H9 (cell line): Measurements from ENCODE around the gene GJB4. TPM values are rescaled to one million over a fixed set of nuclear protein-coding genes. Genes with fewer than 3 reads are reported as not detected.

ENCODE experiments used
- DNase-seq: peaks from one replicate; pipeline ENCODE4 v3.0.0-alpha.2; 2017
- H2AFZ ChIP-seq: one replicate; pipeline ENCODE4 v1.6.1; 2013; ENCODE audit warnings: mild to moderate bottlenecking, low read length, control low read depth, moderate library complexity
- H2AK5ac ChIP-seq: 2 replicates; pipeline ENCODE4 v1.6.1; 2013; ENCODE audit warnings: low read length, control low read depth, mixed read lengths; ENCODE audit not compliant: insufficient read length
- H2BK120ac ChIP-seq: one replicate; pipeline ENCODE4 v1.6.1; 2013; ENCODE audit warnings: low read depth, mild to moderate bottlenecking, low read length, control low read depth, inconsistent platforms; ENCODE audit not compliant: poor library complexity, severe bottlenecking
- H2BK12ac ChIP-seq: 2 replicates; pipeline ENCODE4 v1.6.1; 2013; ENCODE audit warnings: low read length, control low read depth, mixed read lengths, low read depth; ENCODE audit not compliant: insufficient read length
- H2BK15ac ChIP-seq: 2 replicates; pipeline ENCODE4 v1.6.1; 2013; ENCODE audit warnings: low read depth, low read length, control low read depth
- H2BK20ac ChIP-seq: one replicate; pipeline ENCODE4 v1.6.1; 2013; ENCODE audit warnings: low read depth, mild to moderate bottlenecking, low read length, control low read depth, inconsistent platforms; ENCODE audit not compliant: poor library complexity, severe bottlenecking
- H2BK5ac ChIP-seq: 2 replicates; pipeline ENCODE4 v1.6.1; 2013; ENCODE audit warnings: low read length, control low read depth, mixed read lengths; ENCODE audit not compliant: insufficient read length
- H3K14ac ChIP-seq: 2 replicates; pipeline ENCODE4 v1.6.1; 2013; ENCODE audit warnings: low read length, control low read depth; ENCODE audit not compliant: insufficient read depth
- H3K18ac ChIP-seq: 2 replicates; pipeline ENCODE4 v1.6.1; 2013; ENCODE audit warnings: low read depth, mild to moderate bottlenecking, mixed read lengths, low read length, control low read depth; ENCODE audit not compliant: insufficient read length
- H3K23ac ChIP-seq: 2 replicates; pipeline ENCODE4 v1.6.1; 2013; ENCODE audit warnings: low read length, control low read depth, mixed read lengths, low read depth; ENCODE audit not compliant: insufficient read length
- H3K23me2 ChIP-seq: 2 replicates; pipeline ENCODE4 v1.6.1; 2013; ENCODE audit warnings: low read depth, mild to moderate bottlenecking, mixed read lengths, low read length, control low read depth; ENCODE audit not compliant: insufficient read length, poor library complexity, severe bottlenecking
- H3K27ac ChIP-seq: 2 replicates; pipeline ENCODE4 v1.5.1; 2013; ENCODE audit warnings: low read length, control low read depth, mixed read lengths, low read depth; ENCODE audit not compliant: insufficient read length
- H3K27me3 ChIP-seq: 2 replicates; pipeline ENCODE4 v1.6.1; 2013; ENCODE audit warnings: low read length, control low read depth, inconsistent platforms; ENCODE audit not compliant: insufficient read depth
- H3K4ac ChIP-seq: 2 replicates; pipeline ENCODE4 v1.6.1; 2013; ENCODE audit warnings: low read depth, mild to moderate bottlenecking, control low read depth, inconsistent platforms, low read length, moderate library complexity
- H3K4me1 ChIP-seq: 2 replicates; pipeline ENCODE4 v1.6.1; 2013; ENCODE audit warnings: low read length, control low read depth, inconsistent platforms; ENCODE audit not compliant: insufficient read depth
- H3K4me2 ChIP-seq: 2 replicates; pipeline ENCODE4 v1.6.1; 2013; ENCODE audit warnings: low read length, control low read depth, mixed read lengths; ENCODE audit not compliant: insufficient read length, insufficient read depth
- H3K56ac ChIP-seq: 2 replicates; pipeline ENCODE4 v1.6.1; 2013; ENCODE audit warnings: low read depth, mild to moderate bottlenecking, mixed read lengths, low read length, control low read depth; ENCODE audit not compliant: insufficient read length
- H3K79me1 ChIP-seq: 2 replicates; pipeline ENCODE4 v1.6.1; 2013; ENCODE audit warnings: low read depth, mild to moderate bottlenecking, moderate library complexity, low read length, control low read depth, inconsistent platforms; ENCODE audit not compliant: insufficient read depth, poor library complexity, severe bottlenecking
- H3K79me2 ChIP-seq: 2 replicates; pipeline ENCODE4 v1.6.1; 2013; ENCODE audit warnings: low read length, control low read depth, inconsistent platforms; ENCODE audit not compliant: insufficient read depth
- H3K9ac ChIP-seq: 2 replicates; pipeline ENCODE4 v1.6.1; 2013; ENCODE audit warnings: low read length, control low read depth, mixed read lengths; ENCODE audit not compliant: insufficient read length; ENCODE audit errors: extremely low read depth
- H3K9me3 ChIP-seq: one replicate; pipeline ENCODE4 v1.6.1; 2013; ENCODE audit warnings: low read depth, low read length, inconsistent platforms; ENCODE audit not compliant: control insufficient read depth
- H3T11ph ChIP-seq: one replicate; pipeline ENCODE4 v1.6.1; 2013; ENCODE audit warnings: mild to moderate bottlenecking, low read length, control low read depth, inconsistent platforms
- H4K20me1 ChIP-seq: one replicate; pipeline ENCODE4 v1.6.1; 2013; ENCODE audit not compliant: control insufficient read depth, insufficient read length, insufficient read depth
- H4K5ac ChIP-seq: 2 replicates; pipeline ENCODE4 v1.6.1; 2013; ENCODE audit warnings: low read depth, mild to moderate bottlenecking, mixed read lengths, low read length, control low read depth; ENCODE audit not compliant: insufficient read length
- H4K8ac ChIP-seq: replicated peaks from 2 replicates; pipeline ENCODE4 v1.6.1; 2013; ENCODE audit warnings: low read length, control low read depth, mixed read lengths, low read depth; ENCODE audit not compliant: insufficient read length
- H4K91ac ChIP-seq: 2 replicates; pipeline ENCODE4 v1.6.1; 2013; ENCODE audit warnings: low read depth, mild to moderate bottlenecking, moderate library complexity, mixed read lengths, low read length, control low read depth; ENCODE audit not compliant: insufficient read length
- H3K27ac Mint-ChIP-seq, 3 experiments: 2 replicates in 2 of 3; 3 replicates in 1 of 3; pipeline ENCODE4 v1.8.0; 2020 to 2021; ENCODE audit warnings: mixed read lengths in 3 of 3, mild to moderate bottlenecking in 1 of 3, moderate library complexity in 1 of 3
- H3K27me3 Mint-ChIP-seq: 2 replicates; pipeline ENCODE4 v1.8.0; 2021; ENCODE audit warnings: low read depth, mild to moderate bottlenecking, moderate library complexity, mixed read lengths
- H3K36me3 Mint-ChIP-seq, 3 experiments: 2 replicates in 2 of 3; 3 replicates in 1 of 3; pipeline ENCODE4 v1.8.0; 2020 to 2021; ENCODE audit warnings: low read depth in 3 of 3, mixed read lengths in 3 of 3; ENCODE audit not compliant: insufficient read depth in 1 of 3
- H3K4me1 Mint-ChIP-seq, 2 experiments: 2 replicates each; pipeline ENCODE4 v1.8.0; 2020; ENCODE audit warnings: mixed read lengths in 2 of 2
- H3K4me3 Mint-ChIP-seq, 2 experiments: 2 replicates in 1 of 2; 3 replicates in 1 of 2; pipeline ENCODE4 v1.8.0; 2020 to 2021; ENCODE audit warnings: mild to moderate bottlenecking in 2 of 2, mixed read lengths in 2 of 2, moderate library complexity in 1 of 2
- H3K9me3 Mint-ChIP-seq, 2 experiments: 2 replicates in 1 of 2; 3 replicates in 1 of 2; pipeline ENCODE4 v1.8.0; 2020; ENCODE audit warnings: mild to moderate bottlenecking in 2 of 2, mixed read lengths in 2 of 2, moderate library complexity in 1 of 2
- CTCF ChIP-seq: fragments of 200-600 bp; sonication (generic); conservative IDR thresholded peaks from 3 replicates; pipeline ENCODE4 v1.8.0; 2021; ENCODE audit warnings: antibody characterized with exemption, mild to moderate bottlenecking
- WGBS: extraction: QIAGEN DNeasy Blood & Tissue Kit; methylation state at CpG from one replicate; pipeline ENCODE4 v1.1.7; 2013; ENCODE audit warnings: missing lambda C conversion rate, low lambda C conversion rate, mixed read lengths; ENCODE audit not compliant: insufficient read length; ENCODE audit errors: extremely low coverage; 5-methylcytosine and 5-hydroxymethylcytosine counted together
- total RNA-seq: library from RNA; stranded (reverse); gene quantifications from 2 replicates; pipeline ENCODE4 v1.2.1, GENCODE V29; 2021

Gene GJB4
- total RNA-seq, 1 experiment from 2014 or later = not detected

GRCh38 chr1:34712007-34712688 is 47.4 kb upstream of the GJB4 start:
- H3K4me2 ChIP-seq = no peak overlapping the region
- H2BK20ac ChIP-seq = no peak overlapping the region
- H3K4me1 Mint-ChIP-seq = peaks cover 0 to 3% of the 10 kb centered on the region in 2 experiments; a peak in 1 of 4 replicates
- no peak overlapping the region for H3K56ac ChIP-seq
- H3K9me3 ChIP-seq = no peaks in the 10 kb centered on the region
- no peak overlapping the region for H3K4ac ChIP-seq
- H3K18ac ChIP-seq = no peak overlapping the region
- no peak overlapping the region for H2BK120ac ChIP-seq
- no peak overlapping the region for H3T11ph ChIP-seq
- no peaks in the 10 kb centered on the region for H3K79me2 ChIP-seq
- H3K36me3 Mint-ChIP-seq = no peaks in the 10 kb centered on the region; a peak in 1 of 7 replicates
- DNase-seq = no peak
- no peak overlapping the region for H3K9ac ChIP-seq
- no peaks in the 10 kb centered on the region for H3K79me1 ChIP-seq
- H3K27me3 ChIP-seq = no peaks in the 10 kb centered on the region; the same call in 1 of the 2 replicates
- no peak overlapping the region for H4K91ac ChIP-seq
- H4K8ac ChIP-seq = no peak overlapping the region
- no peak overlapping the region for H3K27ac Mint-ChIP-seq
- H3K14ac ChIP-seq = no peak overlapping the region
- no peaks in the 10 kb centered on the region for H3K23me2 ChIP-seq
- no peak for TF ChIP-seq CTCF
- no peak overlapping the region for H2AK5ac ChIP-seq
- no peak overlapping the region for H2BK12ac ChIP-seq
- peaks cover 13% of the 10 kb centered on the region for H3K27me3 Mint-ChIP-seq
- H3K4me1 ChIP-seq = no peaks in the 10 kb centered on the region
- H3K9me3 Mint-ChIP-seq = no peaks in the 10 kb centered on the region
- H3K23ac ChIP-seq = no peak overlapping the region
- no peak overlapping the region for H4K5ac ChIP-seq
- H3K27ac ChIP-seq = no peak overlapping the region
- WGBS = no CpG with 5 or more reads among the region's 7 CpGs
- H2BK15ac ChIP-seq = no peak overlapping the region
- no peak overlapping the region for H2BK5ac ChIP-seq
- no peak overlapping the region for H2AFZ ChIP-seq
- no peak overlapping the region for H3K4me3 Mint-ChIP-seq
- no peaks in the 10 kb centered on the region for H4K20me1 ChIP-seq
